Coronary artery (tissue), 2 donors: ENCODE results near the gene P2RY2.

Experiments
- DNase-seq: peaks from one replicate; pipeline ENCODE4 v3.0.0-alpha.2; 2017; ENCODE audit warnings: low spot score
- H3K27ac ChIP-seq, 2 donors: fragments of 200-600 bp; sonication (generic); one replicate each; pipeline ENCODE4 v1.5.1; 2016 to 2019
- H3K4me3 ChIP-seq: fragments of 200-600 bp; sonication (generic); 2 replicates; pipeline ENCODE4 v1.5.1; 2016; ENCODE audit warnings: mild to moderate bottlenecking, moderate library complexity
- TF ChIP-seq, protein P1 (sequence below): fragments of 200-600 bp; sonication (generic); IDR thresholded peaks from one replicate; pipeline ENCODE4 v1.5.1; 2019; ENCODE audit warnings: antibody characterized with exemption

Gene P2RY2

DNA sequence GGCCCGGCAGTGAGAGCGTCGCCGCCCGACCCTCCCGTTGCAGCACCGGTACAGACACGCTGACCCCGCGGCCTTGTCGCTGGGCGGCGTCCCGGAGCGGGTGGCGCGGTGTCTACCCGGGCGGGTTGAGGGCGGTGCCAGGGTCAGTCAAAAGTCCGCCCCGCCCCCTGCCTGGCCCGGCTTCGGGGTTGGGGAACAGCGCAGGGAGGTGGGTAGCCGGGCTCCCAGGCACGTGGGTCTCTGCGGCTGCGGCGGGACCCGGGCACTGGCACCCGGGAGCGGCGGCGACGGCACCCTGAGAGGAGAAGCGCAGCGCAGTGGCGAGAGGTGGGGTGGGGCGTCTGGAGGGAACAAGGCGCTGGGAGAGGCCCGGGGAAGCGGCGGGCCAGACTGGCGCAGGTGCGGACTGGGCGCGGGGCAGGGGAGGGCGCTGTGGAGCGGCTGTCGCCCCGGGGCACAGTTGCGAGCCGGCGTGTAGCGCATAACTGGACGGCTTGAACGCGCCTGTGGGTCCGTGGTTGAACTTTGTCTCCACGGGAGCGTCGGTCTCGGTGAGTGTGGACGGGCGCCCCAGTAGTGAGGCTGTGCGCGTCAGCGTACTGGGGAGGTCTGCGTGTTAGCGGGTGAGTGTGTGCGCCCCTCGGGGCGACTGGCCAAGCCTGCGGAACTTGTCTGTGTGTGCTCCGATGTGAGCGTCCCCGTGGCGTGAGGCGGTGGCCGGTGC lies at the start of gene P2RY2:
Gene P2RY2, plus strand, starts transcription at position 176 of the 724 bp plus-strand sequence. CDS start 15,879 bp downstream, outside the sequence.
- peak within 1 kb of the TSS; percentile 34 to 54 for H3K27ac ChIP-seq
- DNase-seq, result peak; percentile 84
- peak within 1 kb of the TSS; percentile 71 for H3K4me3 ChIP-seq
- TF ChIP-seq, protein P1, sequence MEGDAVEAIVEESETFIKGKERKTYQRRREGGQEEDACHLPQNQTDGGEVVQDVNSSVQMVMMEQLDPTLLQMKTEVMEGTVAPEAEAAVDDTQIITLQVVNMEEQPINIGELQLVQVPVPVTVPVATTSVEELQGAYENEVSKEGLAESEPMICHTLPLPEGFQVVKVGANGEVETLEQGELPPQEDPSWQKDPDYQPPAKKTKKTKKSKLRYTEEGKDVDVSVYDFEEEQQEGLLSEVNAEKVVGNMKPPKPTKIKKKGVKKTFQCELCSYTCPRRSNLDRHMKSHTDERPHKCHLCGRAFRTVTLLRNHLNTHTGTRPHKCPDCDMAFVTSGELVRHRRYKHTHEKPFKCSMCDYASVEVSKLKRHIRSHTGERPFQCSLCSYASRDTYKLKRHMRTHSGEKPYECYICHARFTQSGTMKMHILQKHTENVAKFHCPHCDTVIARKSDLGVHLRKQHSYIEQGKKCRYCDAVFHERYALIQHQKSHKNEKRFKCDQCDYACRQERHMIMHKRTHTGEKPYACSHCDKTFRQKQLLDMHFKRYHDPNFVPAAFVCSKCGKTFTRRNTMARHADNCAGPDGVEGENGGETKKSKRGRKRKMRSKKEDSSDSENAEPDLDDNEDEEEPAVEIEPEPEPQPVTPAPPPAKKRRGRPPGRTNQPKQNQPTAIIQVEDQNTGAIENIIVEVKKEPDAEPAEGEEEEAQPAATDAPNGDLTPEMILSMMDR, result peak; percentile 50

DNA sequence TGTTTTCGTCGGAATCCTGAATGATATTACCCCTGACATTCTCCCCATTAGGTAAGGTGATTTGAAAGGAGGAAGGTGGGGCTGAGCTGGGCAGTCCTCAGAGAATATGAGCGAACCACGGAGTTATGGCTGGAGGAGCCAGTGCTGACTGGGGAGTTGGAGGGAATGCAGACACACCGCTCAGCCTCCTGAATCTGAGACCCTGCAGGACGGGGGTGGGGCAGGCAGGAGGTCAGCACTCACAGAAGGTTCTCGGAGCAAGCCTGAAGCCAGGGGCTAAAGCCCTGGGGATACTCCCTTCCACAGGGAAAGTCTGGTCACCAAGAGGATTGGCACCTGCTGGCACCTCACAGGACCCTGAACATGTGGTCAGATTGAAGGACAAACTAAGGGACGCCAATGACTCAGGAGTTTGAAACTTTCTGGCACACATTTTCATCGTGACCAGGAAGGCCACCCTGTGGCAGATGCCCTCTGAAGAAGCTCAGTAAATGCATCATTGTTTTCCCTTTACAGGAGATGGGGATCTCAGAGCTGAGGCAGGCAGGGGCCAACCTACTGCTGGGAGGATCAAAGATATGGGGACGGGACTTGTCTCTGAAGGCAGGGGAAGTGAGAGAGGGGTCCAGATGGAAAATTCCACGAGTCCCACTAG lies 49.0 kb upstream of the P2RY2 start:
- TF ChIP-seq, protein P1, result no peak
- Histone ChIP-seq H3K27ac (no peak overlapping the region), H3K4me3 (no peak overlapping the region)
- DNase-seq, result no peak

DNA sequence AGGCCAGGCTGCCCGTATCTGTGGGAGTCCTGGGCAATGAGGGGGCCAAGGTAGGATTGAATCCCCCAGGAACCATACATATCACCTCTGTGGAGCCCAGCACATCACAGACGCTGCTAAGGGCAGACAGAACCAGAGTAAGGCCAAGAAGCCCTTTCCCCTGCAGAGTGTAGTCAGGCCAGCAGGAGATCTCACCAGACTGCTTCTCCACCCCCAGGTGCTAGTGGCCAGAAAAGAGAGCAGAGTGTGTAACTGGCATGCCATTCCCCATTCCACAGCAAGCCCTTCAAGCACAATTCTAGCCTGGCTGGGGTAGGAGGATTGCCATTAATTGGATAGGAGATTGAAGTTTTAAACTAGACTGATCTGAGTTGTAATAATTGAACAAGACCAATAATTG lies 47.9 kb upstream of the P2RY2 start:
- H3K27ac ChIP-seq, result no peak overlapping the region
- H3K4me3 ChIP-seq, result no peak overlapping the region
- TF ChIP-seq, protein P1, result no peak
- no peak for DNase-seq

DNA sequence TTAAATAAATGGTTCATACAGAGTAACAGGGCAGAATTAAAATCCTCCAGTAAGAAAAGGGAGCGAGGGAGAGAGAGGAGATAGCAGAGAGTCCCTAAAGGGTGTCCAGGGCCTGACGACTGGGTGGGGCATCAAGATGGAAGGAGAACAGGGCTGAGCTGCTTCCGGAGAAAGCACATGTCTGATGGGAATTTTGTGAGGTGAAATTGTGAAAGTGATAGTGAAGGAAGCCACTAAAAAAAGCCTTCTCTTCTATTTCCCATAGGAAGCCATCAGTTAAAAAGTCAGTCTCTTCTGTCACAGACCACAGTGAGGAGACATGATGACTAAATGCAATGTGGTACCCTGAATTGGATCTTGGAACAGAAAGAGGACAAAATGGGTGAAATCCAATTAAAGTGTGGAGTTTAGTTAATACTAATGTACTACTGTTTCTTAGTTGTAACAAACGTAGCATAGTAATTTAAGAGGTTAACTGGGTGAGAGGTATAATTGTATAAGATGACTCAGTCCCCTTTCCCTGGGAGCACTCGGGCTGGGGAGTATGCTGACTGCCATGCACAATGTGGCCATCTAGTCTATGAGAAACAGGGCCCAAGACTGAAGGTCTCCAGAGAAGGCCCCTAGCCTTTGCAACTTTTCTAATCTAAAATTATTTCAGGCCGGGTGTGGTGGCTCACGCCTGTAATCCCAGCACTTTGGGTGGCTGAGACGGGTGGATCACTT lies 46.5 kb upstream of the P2RY2 start:
- Histone ChIP-seq H3K27ac (no peak overlapping the region), H3K4me3 (no peak overlapping the region)
- TF ChIP-seq, protein P1, result no peak
- DNase-seq, result no peak

DNA sequence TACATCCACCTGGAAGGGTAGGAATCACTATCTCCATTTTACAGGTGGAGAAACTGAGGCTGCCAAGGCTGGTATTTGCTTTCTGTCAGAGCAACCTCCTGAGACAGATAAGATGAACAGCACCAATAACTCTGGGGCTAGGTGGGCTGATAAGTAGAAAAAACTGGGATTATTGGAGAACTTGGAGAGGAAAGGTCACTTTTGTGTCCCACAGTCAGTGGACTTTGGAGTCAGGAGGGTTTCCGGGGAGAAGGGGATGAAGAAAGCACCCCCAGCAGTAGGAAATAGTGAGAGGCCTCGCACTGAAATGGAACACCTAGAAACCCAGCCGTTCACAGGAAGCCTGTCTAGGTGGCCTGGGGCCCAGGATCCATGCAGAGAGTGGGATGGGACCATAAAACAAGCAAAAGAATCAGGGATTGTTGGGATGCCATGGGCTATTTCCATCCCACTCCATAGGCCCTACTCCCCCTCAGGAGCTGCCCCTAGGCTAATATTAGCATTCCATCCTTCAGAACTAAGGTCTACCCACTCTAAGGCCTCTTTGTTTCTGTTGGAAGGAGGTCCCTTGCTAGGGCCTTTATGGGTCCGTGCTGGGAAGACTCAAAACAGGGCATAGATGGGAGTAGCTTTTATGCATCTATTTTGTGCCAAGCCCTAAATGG lies 45.0 kb upstream of the P2RY2 start:
- Histone ChIP-seq H3K27ac (peak overlapping the region; percentile 41 to 79), H3K4me3 (no peak overlapping the region)
- TF ChIP-seq, protein P1, result no peak
- DNase-seq, result no peak

DNA sequence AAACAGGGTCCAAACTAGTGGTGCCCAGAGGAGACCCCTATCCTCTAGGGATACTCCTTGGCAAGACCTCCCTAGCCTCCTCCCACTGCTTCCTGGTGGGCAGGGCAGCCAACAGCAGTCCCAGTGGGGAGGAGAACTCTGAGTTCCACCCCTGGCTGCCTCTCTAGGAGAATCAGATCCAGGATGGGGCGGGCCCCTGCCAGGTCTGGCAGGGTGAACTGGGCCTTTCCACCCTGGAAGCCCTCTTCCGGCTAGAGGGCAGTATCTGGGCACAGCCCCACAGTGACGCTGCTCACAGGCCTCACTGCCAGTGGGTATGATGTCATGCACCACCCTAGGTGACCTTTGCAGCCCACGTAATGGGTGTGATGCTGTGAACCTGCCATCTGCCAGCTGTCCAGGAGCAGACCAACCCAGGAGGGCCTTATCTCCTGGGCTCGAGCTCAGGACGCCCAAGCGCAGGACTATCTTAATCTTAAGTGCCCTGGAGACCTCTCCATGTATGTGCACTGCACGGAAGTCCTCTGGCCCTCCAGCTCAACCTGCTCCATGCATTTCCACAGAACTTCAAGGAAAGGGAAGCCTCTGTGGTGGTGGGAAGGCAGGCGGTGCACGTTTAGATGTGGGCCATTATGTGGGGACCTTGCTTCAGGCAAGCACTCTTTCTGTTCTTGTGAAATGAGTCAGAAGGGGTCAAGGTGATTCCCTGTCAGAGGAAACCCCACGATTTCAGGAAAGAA lies 44.2 kb upstream of the P2RY2 start:
- TF ChIP-seq, protein P1, result no peak
- Histone ChIP-seq H3K4me3 (no peak overlapping the region), H3K27ac (peak overlapping the region; percentile 41 to 79)
- DNase-seq, result peak; percentile 93
